B cell (primary cell): ENCODE results near the gene ST6GALNAC3. TPM values are rescaled to one million over a fixed set of nuclear protein-coding genes. Genes with fewer than 3 reads are reported as not detected.

ENCODE experiments used
- ATAC-seq: fragments of 200-7000 bp; cut with Tn5 transposase; one replicate; pipeline ENCODE4 v1.10.0; 2021; ENCODE audit warnings: low read depth, mild to moderate bottlenecking, moderate number of reproducible peaks, moderate library complexity
- CTCF ChIA-PET: fragments of 350-600 bp; sonication (Branson Sonifier 250); formaldehyde crosslinking; loops from one replicate; lab custom pipeline; 2021; ENCODE audit warnings: antibody characterized with exemption, inconsistent platforms; lab: Charles Lee
- POLR2A ChIA-PET: fragments of 350-600 bp; sonication (Branson Sonifier 250); formaldehyde crosslinking; loops from one replicate; lab custom pipeline; 2021; ENCODE audit warnings: antibody characterized with exemption; lab: Charles Lee
- DNase-seq: peaks from one replicate; pipeline ENCODE4 v3.0.0; 2013
- H2AFZ ChIP-seq: 2 replicates; pipeline ENCODE4 v1.6.1; 2012; ENCODE audit warnings: mild to moderate bottlenecking, low read depth, low read length; ENCODE audit not compliant: insufficient read depth, poor library complexity, severe bottlenecking
- H3K27ac ChIP-seq, 2 donors: 1 replicate in 1 of 2; 2 replicates in 1 of 2; pipeline ENCODE4 v1.5.1; 2012 to 2013; ENCODE audit warnings: low read length in 2 of 2, mild to moderate bottlenecking in 2 of 2, moderate library complexity in 1 of 2
- H3K27me3 ChIP-seq, 4 experiments: fragments of 200-600 bp in 1 of 4; sonication (generic) in 1 of 4; replicated peaks in 1 of 4; 1 replicate in 2 of 4; 2 replicates in 2 of 4; pipeline versions ENCODE4 v1.6.1 to v1.7.0; 2013 to 2016; ENCODE audit warnings: low read length in 3 of 4, mild to moderate bottlenecking in 2 of 4, mixed read lengths in 1 of 4, moderate library complexity in 1 of 4; ENCODE audit not compliant: insufficient read depth in 4 of 4, control insufficient read depth in 3 of 4; ENCODE audit errors: control extremely low read depth in 1 of 4
- H3K36me3 ChIP-seq, 2 experiments: replicated peaks in 1 of 2; 1 replicate in 1 of 2; 2 replicates in 1 of 2; pipeline versions ENCODE4 v1.6.1 to v1.7.1; 2013; ENCODE audit warnings: low read length in 1 of 2; ENCODE audit not compliant: insufficient read depth in 2 of 2, control insufficient read depth in 1 of 2; ENCODE audit errors: control extremely low read depth in 1 of 2, extremely low read depth in 1 of 2
- H3K4me1 ChIP-seq, 2 donors: fragments of 200-600 bp in 1 of 2; sonication (generic) in 1 of 2; 1 replicate in 1 of 2; 2 replicates in 1 of 2; pipeline versions ENCODE4 v1.5.1 to v1.6.1; 2013 to 2017; ENCODE audit warnings: low read length in 2 of 2; ENCODE audit not compliant: control insufficient read depth in 2 of 2, insufficient read depth in 2 of 2
- H3K4me2 ChIP-seq: replicated peaks from 2 replicates; pipeline ENCODE3; 2012; ENCODE audit warnings: mild to moderate bottlenecking, low read depth, low read length; ENCODE audit not compliant: poor library complexity, severe bottlenecking
- H3K4me3 ChIP-seq, 5 experiments: fragments of 200-600 bp in 1 of 5; sonication (generic) in 1 of 5; 1 replicate in 3 of 5; 2 replicates in 2 of 5; pipeline versions ENCODE4 v1.5.1 to v1.7.0; 2011 to 2016; ENCODE audit warnings: low read length in 4 of 5, mild to moderate bottlenecking in 4 of 5, low read depth in 2 of 5, control low read depth in 1 of 5, moderate library complexity in 1 of 5; ENCODE audit not compliant: insufficient read depth in 1 of 5; ENCODE audit errors: control extremely low read depth in 1 of 5, extremely low read depth in 1 of 5
- H3K79me2 ChIP-seq: fragments of 200-600 bp; sonication (generic); one replicate; pipeline ENCODE4 v1.6.0; 2016; ENCODE audit warnings: low read length; ENCODE audit not compliant: control insufficient read depth, insufficient read depth
- H3K9ac ChIP-seq: fragments of 200-600 bp; sonication (generic); 2 replicates; pipeline ENCODE4 v1.6.1; 2017; ENCODE audit warnings: mild to moderate bottlenecking, low read length, moderate library complexity
- H3K9me3 ChIP-seq, 3 donors: one replicate each; pipeline versions ENCODE4 v1.6.1 to v1.7.1; 2013; ENCODE audit warnings: low read length in 2 of 3; ENCODE audit not compliant: control insufficient read depth in 2 of 3, insufficient read depth in 1 of 3; ENCODE audit errors: control extremely low read depth in 1 of 3
- H4K20me1 ChIP-seq: 2 replicates; pipeline ENCODE4 v1.6.0; 2012; ENCODE audit warnings: mild to moderate bottlenecking, low read length; ENCODE audit not compliant: insufficient read depth, control insufficient read depth, poor library complexity, severe bottlenecking
- H3K27ac Mint-ChIP-seq: one replicate; pipeline ENCODE4 v1.8.0; 2021; ENCODE audit warnings: mixed read lengths
- H3K27me3 Mint-ChIP-seq: one replicate; pipeline ENCODE4 v1.8.0; 2021; ENCODE audit warnings: mixed read lengths
- H3K4me1 Mint-ChIP-seq: one replicate; pipeline ENCODE4 v1.8.0; 2021; ENCODE audit warnings: mixed read lengths
- H3K4me3 Mint-ChIP-seq: one replicate; pipeline ENCODE4 v1.8.0; 2021; ENCODE audit warnings: mixed read lengths
- H3K9me3 Mint-ChIP-seq: one replicate; pipeline ENCODE4 v1.8.0; 2022; ENCODE audit warnings: mixed read lengths; ENCODE audit not compliant: insufficient read depth
- EZH2 ChIP-seq: IDR thresholded peaks from 2 replicates; pipeline ENCODE4 v1.6.1; 2012; ENCODE audit warnings: borderline replicate concordance, low read depth, mild to moderate bottlenecking, moderate library complexity, low read length; ENCODE audit not compliant: insufficient read depth, poor library complexity, severe bottlenecking
- WGBS: methylation state at CpG from one replicate; pipeline ENCODE4 v1.1.5; 2013; ENCODE audit warnings: missing lambda C conversion rate; ENCODE audit not compliant: insufficient coverage; 5-methylcytosine and 5-hydroxymethylcytosine counted together
- intact Hi-C: fragments of 100-400 bp; cut with micrococcal nuclease; formaldehyde crosslinking; loops from one replicate; pipeline ENCODE4 v1.10.0; 2022
- polyA plus RNA-seq: library from polyadenylated mRNA; depleted of rRNA; stranded (reverse); fragments of >200 nt; gene quantifications from 2 replicates; pipeline ENCODE4 v1.2.3, GENCODE V29; 2012
- total RNA-seq, 2 donors: library from RNA; stranded (reverse); fragments of 120-200 nt in 1 of 2; gene quantifications; 1 replicate in 1 of 2; 2 replicates in 1 of 2; pipeline versions ENCODE4 v1.2.3 to v1.2.4, GENCODE V29; 2013 to 2022
- TF ChIP-seq, protein P1 (sequence below): fragments of 200-600 bp; IDR thresholded peaks from one replicate; pipeline ENCODE4 v1.8.0; 2022; ENCODE audit warnings: antibody characterized with exemption, mild to moderate bottlenecking

ST6GALNAC3 gene
- total and polyA plus RNA-seq, 2 donors (not counting 1 experiment from before 2014, with no cell fraction given) = 3.0 to 17.3 TPM

- H3K4me1 ChIP-seq = no peaks in the 10 kb centered on the region
- Mint-ChIP-seq H3K9me3 (no peaks in the 10 kb centered on the region), H3K4me3 (no peak overlapping the region), H3K27me3 (no peaks in the 10 kb centered on the region), H3K4me1 (no peaks in the 10 kb centered on the region), H3K27ac (no peak overlapping the region)
- H3K9ac ChIP-seq = no peak overlapping the region
- H3K79me2 ChIP-seq = no peaks in the 10 kb centered on the region
- no peaks in the 10 kb centered on the region for H4K20me1 ChIP-seq
- ATAC-seq (no peak), DNase-seq (no peak)
- no peaks in the 10 kb centered on the region for H3K27me3 ChIP-seq
- CTCF ChIA-PET = no interaction called here
- no peak overlapping the region for H3K4me2 ChIP-seq
- POLR2A ChIA-PET = no interaction called here
- no peak for TF ChIP-seq EZH2
- TF ChIP-seq, protein P1, sequence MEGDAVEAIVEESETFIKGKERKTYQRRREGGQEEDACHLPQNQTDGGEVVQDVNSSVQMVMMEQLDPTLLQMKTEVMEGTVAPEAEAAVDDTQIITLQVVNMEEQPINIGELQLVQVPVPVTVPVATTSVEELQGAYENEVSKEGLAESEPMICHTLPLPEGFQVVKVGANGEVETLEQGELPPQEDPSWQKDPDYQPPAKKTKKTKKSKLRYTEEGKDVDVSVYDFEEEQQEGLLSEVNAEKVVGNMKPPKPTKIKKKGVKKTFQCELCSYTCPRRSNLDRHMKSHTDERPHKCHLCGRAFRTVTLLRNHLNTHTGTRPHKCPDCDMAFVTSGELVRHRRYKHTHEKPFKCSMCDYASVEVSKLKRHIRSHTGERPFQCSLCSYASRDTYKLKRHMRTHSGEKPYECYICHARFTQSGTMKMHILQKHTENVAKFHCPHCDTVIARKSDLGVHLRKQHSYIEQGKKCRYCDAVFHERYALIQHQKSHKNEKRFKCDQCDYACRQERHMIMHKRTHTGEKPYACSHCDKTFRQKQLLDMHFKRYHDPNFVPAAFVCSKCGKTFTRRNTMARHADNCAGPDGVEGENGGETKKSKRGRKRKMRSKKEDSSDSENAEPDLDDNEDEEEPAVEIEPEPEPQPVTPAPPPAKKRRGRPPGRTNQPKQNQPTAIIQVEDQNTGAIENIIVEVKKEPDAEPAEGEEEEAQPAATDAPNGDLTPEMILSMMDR = no peak
- no peaks in the 10 kb centered on the region for H3K36me3 ChIP-seq
- 100% methylated on average over 4 of the region's 5 CpGs for WGBS
- no peaks in the 10 kb centered on the region for H3K9me3 ChIP-seq
- no peak overlapping the region for H3K4me3 ChIP-seq
- no peak overlapping the region for H2AFZ ChIP-seq
- intact Hi-C loops = no loop called here
- no peak overlapping the region for H3K27ac ChIP-seq
Observed at GRCh38 chr1:76128096-76128495, 53.5 kb downstream of the ST6GALNAC3 start.

DNA sequence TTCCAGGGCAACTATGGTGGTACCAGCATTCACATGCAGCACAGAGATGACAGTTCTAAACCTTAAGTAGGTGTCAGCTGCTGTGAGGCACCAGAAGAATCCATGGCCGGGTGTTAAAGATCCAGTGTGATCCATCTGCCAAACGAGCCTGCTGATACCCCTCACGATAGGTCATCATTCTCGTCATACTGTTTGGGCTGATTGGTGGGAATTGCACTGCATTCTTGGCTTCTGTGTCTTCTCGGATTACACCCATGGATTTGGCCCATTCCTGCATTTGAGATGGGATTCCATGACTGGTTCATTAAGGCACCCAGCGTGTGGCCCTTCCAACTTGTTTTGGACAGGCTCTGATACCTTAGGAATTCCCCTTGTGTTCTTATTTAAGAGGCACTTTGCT lies 55.2 kb downstream of the ST6GALNAC3 start:
- intact Hi-C loops = no loop called here
- no peaks in the 10 kb centered on the region for H3K4me1 Mint-ChIP-seq
- DNase-seq = no peak
- H3K27me3 Mint-ChIP-seq = no peaks in the 10 kb centered on the region
- Histone ChIP-seq H3K4me1 (no peaks in the 10 kb centered on the region), H3K36me3 (no peaks in the 10 kb centered on the region), H3K27ac (no peak overlapping the region), H3K4me3 (no peak overlapping the region), H3K9me3 (no peaks in the 10 kb centered on the region), H4K20me1 (no peaks in the 10 kb centered on the region), H3K4me2 (no peak overlapping the region), H3K9ac (no peak overlapping the region), H2AFZ (no peak overlapping the region), H3K27me3 (no peaks in the 10 kb centered on the region), H3K79me2 (no peaks in the 10 kb centered on the region)
- no peaks in the 10 kb centered on the region for H3K9me3 Mint-ChIP-seq
- WGBS = 91% methylated on average over 5 of the region's 6 CpGs
- POLR2A ChIA-PET = no interaction called here
- no peak overlapping the region for H3K4me3 Mint-ChIP-seq
- CTCF ChIA-PET = no interaction called here
- ATAC-seq = no peak
- H3K27ac Mint-ChIP-seq = no peak overlapping the region
- TF ChIP-seq, protein P1 = no peak
- no peak for TF ChIP-seq EZH2
